Measurements from ENCODE around the gene TLX2. TPM values are rescaled to one million over a fixed set of nuclear protein-coding genes. Genes with fewer than 3 reads are reported as not detected.

The TLX2 gene
- total RNA-seq, 1 experiment from 2014 or later: 3.1 TPM

DNA sequence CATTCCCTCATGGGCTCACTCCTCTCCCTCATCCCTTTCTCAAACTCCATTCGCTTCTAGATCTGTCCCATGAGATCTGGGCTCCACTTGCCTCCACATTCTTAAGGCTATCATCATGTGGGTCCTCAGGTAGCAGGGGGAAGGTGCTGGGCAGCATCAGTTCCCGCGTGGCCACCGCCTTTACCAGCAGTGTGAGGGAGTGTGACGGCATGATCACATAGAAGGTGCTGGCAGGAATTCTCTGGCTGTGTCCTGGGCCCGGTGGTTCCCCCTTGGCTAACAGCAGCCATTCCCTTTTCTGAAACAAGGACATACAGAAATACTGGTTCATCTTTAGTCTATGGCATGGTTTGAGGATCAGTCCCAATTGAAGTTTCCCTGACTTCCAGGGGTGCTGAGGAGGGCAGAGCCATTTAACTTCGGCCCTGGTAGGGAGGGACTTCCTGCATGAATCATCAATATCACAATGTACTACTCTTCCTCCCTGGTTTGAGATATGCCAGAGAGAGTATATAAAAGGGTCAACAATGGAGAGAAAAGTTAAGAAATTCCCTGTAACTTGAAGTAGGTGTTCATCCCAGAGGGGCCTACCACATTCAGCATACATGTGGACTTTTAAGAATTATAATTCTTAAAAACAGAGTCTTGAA is 48.0 kb downstream of the TLX2 start:
- no peaks in the 10 kb centered on the region for H3K36me3 ChIP-seq (ENCODE audit: low read depth, low read length)
- H2AFZ ChIP-seq (ENCODE audit: low read length): 0 out of 2 replicates have a peak overlapping the region, but pooled peaks have one; percentile 11
- H3K4me2 ChIP-seq (ENCODE audit: low read length): no peak overlapping the region

GRCh38 chr2:74564222-74564621 is 50.0 kb downstream of the TLX2 start:
- Histone ChIP-seq H3K4me3 (ENCODE audit: low read length) (no peak overlapping the region), H3F3A (ENCODE audit: low read length, unreplicated experiment) (no peaks in the 10 kb centered on the region), H3K27me3 (ENCODE audit: low read length) (no peaks in the 10 kb centered on the region), H3K4me1 (ENCODE audit: insufficient read depth, low read length) (peaks cover 31% of the 10 kb centered on the region), H2AFZ (ENCODE audit: low read length) (no peak overlapping the region), H3K9me2 (replicated peaks; ENCODE audit: low read length) (no peaks in the 10 kb centered on the region), H3K9me3 (ENCODE audit: low read length) (no peaks in the 10 kb centered on the region), H3K9ac (ENCODE audit: low read length) (no peak overlapping the region), H3K27ac (ENCODE audit: low read length) (no peak overlapping the region), H3K4me2 (ENCODE audit: low read length) (no peak overlapping the region), H3K79me2 (ENCODE audit: low read length) (no peaks in the 10 kb centered on the region), H3K36me3 (ENCODE audit: low read depth, low read length) (no peaks in the 10 kb centered on the region), H4K20me1 (ENCODE audit: low read length) (no peaks in the 10 kb centered on the region)
- TF ChIP-seq CTCF (conservative IDR thresholded peaks at IDR 0.05; ENCODE audit: low read depth, low read length) (no peak), EZH2 (IDR thresholded peaks at IDR 0.05; ENCODE audit: low read length, unreplicated experiment) (no peak), EZH2phosphoT487 (IDR thresholded peaks at IDR 0.05; ENCODE audit: borderline replicate concordance, low read length) (no peak)
- no peak for ATAC-seq
- DNase-seq: peak; percentile 39
- no TSS peak for BruUV-seq (replicated peaks)
- CTCF ChIA-PET: no interaction called here
- POLR2A ChIA-PET (ENCODE audit: unreplicated experiment): no interaction called here
- intact Hi-C loops (cut with micrococcal nuclease): no loop called here

More for the DNA sequence above, 48.0 kb downstream of the TLX2 start:
- no peaks in the 10 kb centered on the region for H3K27me3 ChIP-seq (ENCODE audit: low read length)
- H3K79me2 ChIP-seq (ENCODE audit: low read length): no peaks in the 10 kb centered on the region
- intact Hi-C loops (cut with micrococcal nuclease): no loop called here
- no peak overlapping the region for H3K4me3 ChIP-seq (ENCODE audit: low read length)
- BruUV-seq (replicated peaks): no TSS peak
- H3F3A ChIP-seq (ENCODE audit: low read length, unreplicated experiment): no peaks in the 10 kb centered on the region
- no peaks in the 10 kb centered on the region for H3K9me3 ChIP-seq (ENCODE audit: low read length)
- no peak overlapping the region for H3K9ac ChIP-seq (ENCODE audit: low read length)
- TF ChIP-seq EZH2 (IDR thresholded peaks at IDR 0.05; ENCODE audit: low read length, unreplicated experiment): no peak
- TF ChIP-seq CTCF (conservative IDR thresholded peaks at IDR 0.05; ENCODE audit: low read depth, low read length): no peak
- no peak for TF ChIP-seq EZH2phosphoT487 (IDR thresholded peaks at IDR 0.05; ENCODE audit: borderline replicate concordance, low read length)
- DNase-seq (no peak), ATAC-seq (no peak)
- H4K20me1 ChIP-seq (ENCODE audit: low read length): no peaks in the 10 kb centered on the region
- ChIA-PET POLR2A (ENCODE audit: unreplicated experiment) (no interaction called here), CTCF (no interaction called here)
- peaks cover 13% of the 10 kb centered on the region for H3K4me1 ChIP-seq (ENCODE audit: insufficient read depth, low read length)
- no peaks in the 10 kb centered on the region for H3K9me2 ChIP-seq (replicated peaks; ENCODE audit: low read length)
- no peak overlapping the region for H3K27ac ChIP-seq (ENCODE audit: low read length)

GRCh38 chr2:74566076-74566753 is 52.0 kb downstream of the TLX2 start:
- H3K27ac ChIP-seq (ENCODE audit: low read length): no peak overlapping the region
- H3K4me3 ChIP-seq (ENCODE audit: low read length): no peak overlapping the region
- H3K4me2 ChIP-seq (ENCODE audit: low read length): no peak overlapping the region
- no peak overlapping the region for H3K9ac ChIP-seq (ENCODE audit: low read length)
- H3F3A ChIP-seq (ENCODE audit: low read length, unreplicated experiment): no peaks in the 10 kb centered on the region
- ChIA-PET CTCF (no interaction called here), POLR2A (ENCODE audit: unreplicated experiment) (no interaction called here)
- no peaks in the 10 kb centered on the region for H3K79me2 ChIP-seq (ENCODE audit: low read length)
- DNase-seq (no peak), ATAC-seq (no peak)
- no peaks in the 10 kb centered on the region for H3K36me3 ChIP-seq (ENCODE audit: low read depth, low read length)
- H3K9me3 ChIP-seq (ENCODE audit: low read length): no peaks in the 10 kb centered on the region
- no peaks in the 10 kb centered on the region for H3K27me3 ChIP-seq (ENCODE audit: low read length)
- H4K20me1 ChIP-seq (ENCODE audit: low read length): no peaks in the 10 kb centered on the region
- no peaks in the 10 kb centered on the region for H3K9me2 ChIP-seq (replicated peaks; ENCODE audit: low read length)
- BruUV-seq (replicated peaks): no TSS peak
- H2AFZ ChIP-seq (ENCODE audit: low read length): no peak overlapping the region
- intact Hi-C loops (cut with micrococcal nuclease): no loop called here
- H3K4me1 ChIP-seq (ENCODE audit: insufficient read depth, low read length): peaks cover 23% of the 10 kb centered on the region
- TF ChIP-seq EZH2 (IDR thresholded peaks at IDR 0.05; ENCODE audit: low read length, unreplicated experiment) (no peak), CTCF (conservative IDR thresholded peaks at IDR 0.05; ENCODE audit: low read depth, low read length) (no peak), EZH2phosphoT487 (IDR thresholded peaks at IDR 0.05; ENCODE audit: borderline replicate concordance, low read length) (no peak)
